GM12878 (cell line): ENCODE results near the gene DUSP15. TPM values are rescaled to one million over a fixed set of nuclear protein-coding genes. Genes with fewer than 3 reads are reported as not detected.
A peak's percentile ranks its signal among the peaks of the same experiment; 100 is the strongest.

ENCODE experiments used
- ATAC-seq: fragments of 200-7000 bp; cut with Tn5 transposase; 3 replicates; pipeline ENCODE4 v1.9.1; 2020; ENCODE audit warnings: mild to moderate bottlenecking, moderate library complexity
- BruUV-seq: library from RNA; stranded (reverse); fragments of 400-500 nt; replicated peaks from 2 replicates; lab custom pipeline; 2021; lab: Mats Ljungman, UMichigan
- CTCF ChIA-PET: fragments of 300-600 bp; sonication (Branson Sonifier 250); formaldehyde crosslinking; extraction: SDS; loops from one replicate; lab custom pipeline; 2021; ENCODE audit warnings: inconsistent platforms; lab: Yijun Ruan, JAX
- POLR2A ChIA-PET: fragments of 350-600 bp; formaldehyde crosslinking; extraction: SDS; loops from one replicate; lab custom pipeline; 2021; ENCODE audit warnings: inconsistent platforms; lab: Charles Lee
- RAD21 ChIA-PET: fragments of 300-600 bp; sonication (Branson Sonifier 250); formaldehyde crosslinking; loops from one replicate; lab custom pipeline; 2023; ENCODE audit warnings: antibody characterized with exemption; ENCODE audit not compliant: unreplicated experiment; lab: Charles Lee
- SMC1A ChIA-PET: fragments of 300-600 bp; sonication (Branson Sonifier 250); formaldehyde crosslinking; loops from one replicate; lab custom pipeline; 2023; ENCODE audit not compliant: unreplicated experiment, uncharacterized antibody; lab: Charles Lee
- DNase-seq: peaks from one replicate; pipeline ENCODE4 v3.0.0-alpha.2; 2011; ENCODE audit warnings: low read depth, low spot score
- FAIRE-seq: peaks from 3 replicates; lab custom pipeline; 2011; peaks lifted over from hg19 to GRCh38; lab: Jason Lieb, UNC
- H2AFZ ChIP-seq: 2 replicates; pipeline ENCODE4 v1.6.0; 2011; ENCODE audit warnings: low read depth, low read length, control low read depth; ENCODE audit not compliant: control insufficient read depth
- H3K27ac ChIP-seq: 2 replicates; pipeline ENCODE4 v1.5.1; 2011; ENCODE audit warnings: control low read depth; ENCODE audit not compliant: control insufficient read depth, insufficient read depth
- H3K27me3 ChIP-seq, 2 experiments: replicated peaks in 1 of 2; 2 replicates each; pipeline versions ENCODE4 v1.6.0 to v1.6.1; 2011; ENCODE audit warnings: low read length in 1 of 2; ENCODE audit not compliant: control insufficient read depth in 2 of 2, insufficient read depth in 2 of 2
- H3K36me3 ChIP-seq, 2 experiments: 2 replicates each; pipeline ENCODE4 v1.5.1; 2011; ENCODE audit warnings: low read length in 1 of 2; ENCODE audit not compliant: control insufficient read depth in 2 of 2, insufficient read depth in 2 of 2
- H3K4me1 ChIP-seq: 2 replicates; pipeline ENCODE4 v1.6.1; 2011; ENCODE audit warnings: mild to moderate bottlenecking, low read length, moderate library complexity, mixed read lengths; ENCODE audit not compliant: control insufficient read depth, insufficient read depth
- H3K4me2 ChIP-seq: 2 replicates; pipeline ENCODE4 v1.6.0; 2011; ENCODE audit warnings: control low read depth; ENCODE audit not compliant: control insufficient read depth, insufficient read depth
- H3K4me3 ChIP-seq: fragments of 200-600 bp; sonication (generic); 2 replicates; pipeline ENCODE4 v1.5.1; 2016
- H3K79me2 ChIP-seq: 2 replicates; pipeline ENCODE4 v1.6.0; 2011; ENCODE audit warnings: low read length; ENCODE audit not compliant: control insufficient read depth, insufficient read depth
- H3K9ac ChIP-seq: 2 replicates; pipeline ENCODE4 v1.8.0; 2011; ENCODE audit warnings: low read length, control low read depth, mixed read lengths; ENCODE audit not compliant: control insufficient read depth, insufficient read depth
- H3K9me3 ChIP-seq: replicated peaks from 3 replicates; pipeline ENCODE4 v1.5.1; 2011; ENCODE audit warnings: mild to moderate bottlenecking, low read length; ENCODE audit not compliant: control insufficient read depth, insufficient read depth
- H4K20me1 ChIP-seq: 2 replicates; pipeline ENCODE4 v1.6.0; 2011; ENCODE audit not compliant: control insufficient read depth, insufficient read depth
- CBFB ChIP-seq: IDR thresholded peaks from 2 replicates; pipeline ENCODE4 v1.6.1; 2016; ENCODE audit warnings: antibody characterized with exemption, low read depth
- ESRRA ChIP-seq: IDR thresholded peaks from 2 replicates; pipeline ENCODE4 v1.6.1; 2012; ENCODE audit warnings: mild to moderate bottlenecking, low read length, improper control_type of control experiment
- NKRF ChIP-seq: fragments of 450-650 bp; conservative IDR thresholded peaks from 2 replicates; pipeline ENCODE4 v1.6.1; 2017; ENCODE audit warnings: mild to moderate bottlenecking, moderate library complexity
- NR2C1 ChIP-seq: fragments of 450-650 bp; IDR thresholded peaks from 2 replicates; pipeline ENCODE4 v1.6.1; 2017; ENCODE audit warnings: antibody characterized with exemption, mild to moderate bottlenecking, moderate library complexity
- PKNOX1 ChIP-seq: fragments of 450-650 bp; IDR thresholded peaks from 2 replicates; pipeline ENCODE4 v1.6.1; 2016; ENCODE audit warnings: mild to moderate bottlenecking
- RCOR1 ChIP-seq: conservative IDR thresholded peaks from 2 replicates; pipeline ENCODE4 v1.6.1; 2012; ENCODE audit warnings: low read depth, low read length, improper control_type of control experiment
- TCF7 ChIP-seq: IDR thresholded peaks from 2 replicates; pipeline ENCODE4 v1.6.1; 2014; ENCODE audit warnings: antibody characterized with exemption, borderline replicate concordance
- ZNF207 ChIP-seq: fragments of 450-650 bp; IDR thresholded peaks from 2 replicates; pipeline ENCODE4 v1.6.1; 2014; ENCODE audit warnings: antibody characterized with exemption, mild to moderate bottlenecking, borderline replicate concordance
- WGBS: methylation state at CpG from one replicate; pipeline ENCODE4 v1.1.6; 2016; ENCODE audit warnings: low lambda C conversion rate; ENCODE audit not compliant: insufficient replicate concordance, insufficient coverage; ENCODE audit errors: missing lambda C conversion rate; 5-methylcytosine and 5-hydroxymethylcytosine counted together
- in situ Hi-C: fragments of 300-500 bp; cut with MboI; formaldehyde crosslinking; loops from 9 replicates; pipeline ENCODE4 v1.14.3; 2018; ENCODE audit warnings: mixed read lengths
- intact Hi-C: fragments of 100-400 bp; cut with micrococcal nuclease; formaldehyde crosslinking; loops from one replicate; pipeline ENCODE4 v1.14.2; 2022; ENCODE audit not compliant: unreplicated experiment
- polyA plus RNA-seq, 11 experiments: library from polyadenylated mRNA; depleted of rRNA in 4 of 11; unstranded in 6 of 11; stranded (reverse) in 5 of 11; fragments of >200 nt; fragmentation: Nextera tagmentation in 4 of 11; fragmentation: Illumina TruSeq in 1 of 11; extraction: Ambion mirVana in 4 of 11; extraction: Trizol in 1 of 11; gene quantifications; 1 replicate in 1 of 11; 2 replicates in 10 of 11; pipeline versions ENCODE4 v1.2.1 to v1.2.3, GENCODE V29; 2011 to 2016; ENCODE audit warnings: inconsistent platforms in 2 of 11, missing spikeins in 2 of 11, low read depth in 1 of 11
- total RNA-seq, 4 experiments: library from RNA; depleted of rRNA in 3 of 4; stranded (reverse); fragments of >200 nt in 3 of 4; fragmentation: Illumina TruSeq in 1 of 4; extraction: Trizol in 1 of 4; gene quantifications; 2 replicates each; pipeline versions ENCODE4 v1.2.1 to v1.2.3, GENCODE V29; 2013 to 2021
- TF ChIP-seq, protein P1 (sequence below): fragments of 450-650 bp; formaldehyde crosslinking; IDR thresholded peaks from 2 replicates; pipeline ENCODE4 v1.4.0; 2022; ENCODE audit warnings: mild to moderate bottlenecking, moderate library complexity

Gene DUSP15
- total and polyA plus RNA-seq, 10 of the 15 experiments (the other 5 are each of a cell fraction or from before 2014, with no cell fraction given) = 0.06 to 2.5 (median 0.67) TPM; not detected in 1

GRCh38 chr20:31903627-31904386, 33.5 kb upstream of the DUSP15 start:
- ChIA-PET RAD21 (interaction anchor here (1.0 to 1.1 kb wide), 3 partner anchors 9 to 49 kb away, joined by 3 to 5 read pairs (median 4); partner anchors contain the start of gene PDRG1), SMC1A (interaction anchor here (1.0 to 1.6 kb wide), 3 partner anchors 9 to 49 kb away, joined by 3 to 8 read pairs (median 3); no protein-coding TSS in a partner anchor), CTCF (interaction anchor here (1.2 kb wide), 3 partner anchors 9 to 20 kb away, joined by 3 to 6 read pairs (median 5); no protein-coding TSS in a partner anchor), POLR2A (interaction anchor here (0.7 to 1.0 kb wide), 3 partner anchors 9 to 29 kb away, joined by 3 to 8 read pairs (median 3); no protein-coding TSS in a partner anchor)
- Histone ChIP-seq H3K79me2 (no peaks in the 10 kb centered on the region), H4K20me1 (no peaks in the 10 kb centered on the region), H3K27me3 (no peaks in the 10 kb centered on the region), H3K4me2 (no peak overlapping the region), H2AFZ (no peak overlapping the region), H3K9me3 (no peaks in the 10 kb centered on the region), H3K4me3 (no peak overlapping the region), H3K4me1 (no peaks in the 10 kb centered on the region), H3K9ac (no peak overlapping the region), H3K36me3 (no peaks in the 10 kb centered on the region), H3K27ac (no peak overlapping the region)
- BruUV-seq = no TSS peak
- TF ChIP-seq PKNOX1 (peak; percentile 68), CBFB (no peak)
- ATAC-seq = 0 out of 3 replicates have a peak, but pooled peaks have one; percentile 27
- in situ Hi-C loops = no loop called here
- no peak for FAIRE-seq
- 63% methylated on average over 1 of the region's 1 CpG for WGBS
- intact Hi-C loops = no loop called here
- DNase-seq = no peak

DNA sequence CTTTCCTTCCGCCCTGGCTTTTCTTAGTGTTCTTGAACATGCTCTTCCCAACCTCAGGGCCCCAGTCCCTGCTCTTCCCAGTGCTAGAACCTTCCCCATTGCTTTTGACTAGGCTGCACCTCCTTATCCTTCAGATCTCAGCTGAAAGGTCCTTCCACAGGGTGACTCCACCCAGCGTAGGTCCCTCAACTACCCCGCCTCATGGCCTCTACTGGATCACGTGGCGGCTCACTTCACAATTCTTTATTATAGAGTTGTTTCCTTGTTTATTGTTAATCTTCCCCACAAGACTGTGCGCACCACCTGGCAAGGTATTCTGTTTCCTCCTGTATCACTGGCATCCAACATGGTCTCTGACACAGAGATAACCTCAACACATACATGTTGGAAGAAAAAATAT, 31.3 kb upstream of the DUSP15 start:
- H3K9ac ChIP-seq = no peak overlapping the region
- H4K20me1 ChIP-seq = no peaks in the 10 kb centered on the region
- H3K9me3 ChIP-seq = no peaks in the 10 kb centered on the region
- H3K27me3 ChIP-seq = no peaks in the 10 kb centered on the region
- WGBS = 38% methylated on average over 6 of the region's 6 CpGs
- H3K4me2 ChIP-seq = no peak overlapping the region
- in situ Hi-C loops = no loop called here
- BruUV-seq = no TSS peak
- RAD21 ChIA-PET = no interaction called here
- no peak overlapping the region for H2AFZ ChIP-seq
- H3K4me1 ChIP-seq = no peaks in the 10 kb centered on the region
- FAIRE-seq = no peak
- no peak for DNase-seq
- SMC1A ChIA-PET = no interaction called here
- H3K79me2 ChIP-seq = no peaks in the 10 kb centered on the region
- H3K36me3 ChIP-seq = no peaks in the 10 kb centered on the region
- H3K4me3 ChIP-seq = no peak overlapping the region
- no peak for ATAC-seq
- intact Hi-C loops = no loop called here
- CTCF ChIA-PET = no interaction called here
- H3K27ac ChIP-seq = no peak overlapping the region
- POLR2A ChIA-PET = no interaction called here
- TF ChIP-seq ESRRA = no peak
- TF ChIP-seq NKRF = no peak
- no peak for TF ChIP-seq TCF7
- TF ChIP-seq NR2C1 = no peak
- TF ChIP-seq, protein P1, sequence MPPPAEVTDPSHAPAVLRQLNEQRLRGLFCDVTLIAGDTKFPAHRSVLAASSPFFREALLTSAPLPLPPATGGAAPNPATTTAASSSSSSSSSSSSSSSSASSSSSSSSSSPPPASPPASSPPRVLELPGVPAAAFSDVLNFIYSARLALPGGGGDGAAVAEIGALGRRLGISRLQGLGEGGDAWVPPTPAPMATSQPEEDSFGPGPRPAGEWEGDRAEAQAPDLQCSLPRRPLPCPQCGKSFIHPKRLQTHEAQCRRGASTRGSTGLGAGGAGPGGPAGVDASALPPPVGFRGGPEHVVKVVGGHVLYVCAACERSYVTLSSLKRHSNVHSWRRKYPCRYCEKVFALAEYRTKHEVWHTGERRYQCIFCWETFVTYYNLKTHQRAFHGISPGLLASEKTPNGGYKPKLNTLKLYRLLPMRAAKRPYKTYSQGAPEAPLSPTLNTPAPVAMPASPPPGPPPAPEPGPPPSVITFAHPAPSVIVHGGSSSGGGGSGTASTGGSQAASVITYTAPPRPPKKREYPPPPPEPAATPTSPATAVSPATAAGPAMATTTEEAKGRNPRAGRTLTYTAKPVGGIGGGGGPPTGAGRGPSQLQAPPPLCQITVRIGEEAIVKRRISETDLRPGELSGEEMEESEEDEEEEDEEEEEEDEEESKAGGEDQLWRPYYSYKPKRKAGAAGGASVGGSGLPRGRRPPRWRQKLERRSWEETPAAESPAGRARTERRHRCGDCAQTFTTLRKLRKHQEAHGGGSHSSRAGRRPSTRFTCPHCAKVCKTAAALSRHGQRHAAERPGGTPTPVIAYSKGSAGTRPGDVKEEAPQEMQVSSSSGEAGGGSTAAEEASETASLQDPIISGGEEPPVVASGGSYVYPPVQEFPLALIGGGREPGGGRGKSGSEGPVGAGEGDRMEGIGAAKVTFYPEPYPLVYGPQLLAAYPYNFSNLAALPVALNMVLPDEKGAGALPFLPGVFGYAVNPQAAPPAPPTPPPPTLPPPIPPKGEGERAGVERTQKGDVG (CRISPR knock-in tag) = no peak
- no peak for TF ChIP-seq RCOR1
- no peak for TF ChIP-seq ZNF207
